Activated CD4-positive, CD25-positive, alpha-beta regulatory T cell (primary cell): Measurements from ENCODE around the gene CUL4A.

ENCODE experiments used
- DNase-seq, 4 experiments: peaks; one replicate each; lab custom pipeline; 2025; lab: John Stamatoyannopoulos, UW

The CUL4A gene

DNA sequence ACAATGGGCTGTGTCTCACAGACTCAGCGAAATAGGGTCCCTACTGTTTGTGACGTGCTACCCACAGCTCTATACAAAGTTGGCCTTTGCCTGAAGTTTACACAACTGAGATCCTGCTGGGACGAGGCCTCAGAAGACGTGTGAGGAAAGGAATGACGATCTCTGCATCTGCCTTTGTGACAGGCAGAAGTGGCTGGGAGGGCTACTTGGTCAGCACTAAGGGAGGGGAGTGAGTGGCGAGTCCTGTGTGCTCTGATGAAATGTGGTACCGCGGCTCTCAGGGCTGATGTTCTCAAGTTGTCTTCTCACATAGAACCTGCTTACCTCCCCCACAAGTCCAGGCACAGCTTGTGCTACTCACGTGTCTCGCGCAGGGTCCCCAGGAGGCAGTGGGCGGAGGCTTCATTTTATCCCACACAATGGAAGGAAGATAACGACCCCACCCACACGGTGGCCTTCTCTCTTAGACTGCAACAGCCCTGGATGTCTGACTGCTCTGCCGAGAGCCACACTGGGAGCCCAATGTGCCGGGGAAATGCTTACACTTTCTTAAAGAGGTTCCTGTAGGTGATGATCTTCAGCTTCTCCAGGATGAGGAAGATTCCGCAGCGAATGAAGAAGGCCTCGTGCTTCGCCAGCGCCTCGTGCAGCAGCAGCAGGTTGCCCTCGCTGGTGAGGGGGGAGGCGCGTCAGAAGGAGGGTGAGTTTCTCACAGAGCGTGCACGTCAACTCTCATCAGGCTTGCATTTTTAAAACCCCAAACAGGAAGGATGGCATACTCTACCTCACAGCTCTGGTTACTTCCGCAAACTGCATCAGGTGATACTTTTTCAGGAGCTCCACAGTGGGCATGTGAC lies 29.8 kb upstream of the CUL4A start:
- DNase-seq, result no peak

DNA sequence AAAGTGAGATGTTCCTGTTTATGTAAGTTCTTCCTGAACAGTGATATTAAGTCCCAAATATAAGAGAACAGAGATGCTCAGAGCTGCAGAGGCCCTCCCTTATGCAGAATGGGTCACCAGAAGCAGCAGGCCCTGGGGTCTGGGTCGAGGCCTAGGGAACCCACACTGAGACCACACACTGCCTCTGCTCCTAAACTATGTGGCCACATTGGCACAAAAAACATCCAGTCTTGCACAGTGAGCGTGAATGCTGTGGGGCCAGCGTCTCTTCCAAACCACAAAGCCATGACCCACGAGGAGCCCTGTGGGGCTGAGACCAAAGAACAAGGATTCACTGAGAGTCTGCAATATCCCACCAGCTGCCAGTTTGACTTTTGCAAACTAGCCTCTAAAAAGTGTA lies 27.4 kb upstream of the CUL4A start:
- no peak for DNase-seq

- no peak for DNase-seq
These were observed 25.8 kb upstream of the CUL4A start for GRCh38 chr13:113183450-113184129.

GRCh38 chr13:113184568-113185440 lies 24.6 kb upstream of the CUL4A start:
- no peak for DNase-seq

DNA sequence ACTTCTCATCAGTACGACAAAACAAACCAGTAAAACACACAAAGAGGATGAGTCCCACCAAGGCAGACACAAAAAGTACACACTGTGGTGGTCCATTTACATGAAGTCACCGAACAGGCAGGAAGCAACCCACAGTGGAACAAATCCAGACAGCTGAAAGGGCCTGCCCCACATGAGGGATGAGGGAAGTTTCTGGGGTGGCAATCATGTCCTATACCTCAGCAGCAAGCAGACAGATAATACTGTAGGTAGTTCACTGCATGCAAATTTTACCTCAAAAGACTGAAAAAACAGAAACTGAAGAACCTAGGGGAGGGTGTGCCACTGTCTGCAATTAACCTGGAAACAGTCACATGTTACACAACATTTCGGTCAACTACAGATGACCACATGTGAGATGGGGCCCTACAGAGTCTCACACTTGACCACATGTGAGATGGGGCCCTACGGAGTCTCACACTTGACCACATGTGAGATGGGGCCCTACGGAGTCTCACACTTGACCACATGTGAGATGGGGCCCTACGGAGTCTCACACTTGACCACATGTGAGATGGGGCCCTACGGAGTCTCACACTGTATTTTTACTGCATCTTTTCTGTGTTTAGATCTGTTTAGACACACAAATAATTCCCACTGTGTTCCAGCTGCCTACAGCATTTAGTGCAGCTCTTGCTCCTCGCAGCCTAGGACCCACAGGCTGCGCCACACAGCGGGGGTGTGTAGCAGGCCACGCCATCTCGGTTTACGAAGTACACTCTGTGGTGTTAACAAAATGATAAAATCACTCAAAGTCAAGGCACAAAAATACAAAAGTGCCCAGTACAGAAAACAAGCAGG lies 23.1 kb upstream of the CUL4A start:
- no peak for DNase-seq

GRCh38 chr13:113187263-113187669 lies 22.1 kb upstream of the CUL4A start:
- peak in 2 of 4 experiments; percentile 12 to 27 for DNase-seq

GRCh38 chr13:113187883-113188665 lies 21.3 kb upstream of the CUL4A start:
- no peak for DNase-seq

- no peak for DNase-seq
These were observed 19.2 kb upstream of the CUL4A start for GRCh38 chr13:113190181-113190580.

DNA sequence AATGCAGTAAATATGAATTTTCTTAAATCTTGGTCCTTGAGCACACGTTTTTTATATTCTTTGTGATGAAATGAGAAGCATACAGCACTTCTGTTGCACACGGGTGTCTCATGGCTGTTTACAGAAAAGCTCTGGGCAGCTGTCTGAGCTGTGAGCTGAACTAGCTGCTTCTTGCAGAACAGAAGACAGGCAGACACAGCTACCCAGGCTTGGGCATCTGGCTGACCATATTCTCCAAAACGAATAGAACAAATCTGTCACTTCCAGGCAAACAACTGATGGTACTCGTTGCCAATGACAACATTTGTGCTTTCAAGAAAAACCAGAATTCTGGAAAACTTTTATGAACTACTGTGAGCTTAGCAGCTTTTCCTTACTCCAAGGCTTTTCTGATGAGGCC lies 17.1 kb upstream of the CUL4A start:
- DNase-seq, result no peak

DNA sequence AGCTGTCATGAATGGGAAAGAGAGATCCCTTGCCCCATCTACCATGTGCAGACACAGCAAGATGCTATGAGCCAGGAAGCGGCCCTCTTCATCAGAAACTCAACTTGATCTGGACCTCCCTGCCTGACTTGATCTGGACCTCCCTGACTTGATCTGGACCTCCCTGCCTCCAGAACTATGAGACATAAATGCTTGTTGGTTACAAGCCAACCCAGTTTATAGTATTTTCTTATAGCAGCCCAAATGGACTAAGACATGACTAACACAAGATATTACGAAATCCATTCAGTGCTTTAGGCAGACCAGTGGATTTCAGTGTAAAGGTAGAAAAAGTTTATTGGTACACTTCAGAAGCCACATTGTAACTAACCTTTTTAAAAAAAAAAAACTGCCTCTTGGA lies 16.5 kb upstream of the CUL4A start:
- DNase-seq, result no peak

GRCh38 chr13:113195360-113195759 lies 14.1 kb upstream of the CUL4A start:
- no peak for DNase-seq

DNA sequence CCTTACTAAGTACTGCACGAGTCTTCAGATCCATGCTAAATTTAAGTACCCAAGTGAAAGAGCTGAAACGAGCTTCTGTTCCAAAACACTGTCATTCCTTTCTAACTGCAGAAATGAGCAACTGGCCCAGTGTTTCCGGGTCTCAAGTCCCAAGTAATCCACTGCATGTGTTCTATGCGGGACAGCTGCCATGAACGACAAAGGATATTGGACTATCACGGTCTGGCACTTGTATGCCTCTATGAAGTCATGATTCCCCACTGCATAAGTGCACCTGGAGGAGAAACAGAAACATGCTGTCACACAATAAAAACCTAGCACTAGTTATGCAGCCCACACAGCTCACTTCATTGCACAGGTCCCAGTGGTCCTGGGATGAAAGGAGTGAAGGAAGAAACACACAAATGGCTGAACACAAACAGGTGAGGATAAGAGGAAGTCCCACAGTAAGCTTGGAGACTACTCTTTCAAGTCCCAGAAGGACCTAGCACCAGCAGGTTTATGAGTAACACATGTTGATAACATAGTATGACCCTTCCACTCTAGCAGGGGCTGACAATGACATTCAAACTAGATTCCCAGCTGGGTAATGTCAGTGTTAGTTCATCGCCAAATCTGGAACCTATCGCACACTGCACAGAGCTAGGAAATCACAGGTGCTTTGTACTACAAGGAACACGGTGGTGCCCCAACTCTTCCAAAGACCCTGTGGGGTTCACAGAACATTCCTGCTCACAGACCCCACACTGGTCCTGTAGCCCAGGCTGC lies 12.3 kb upstream of the CUL4A start:
- DNase-seq, result no peak

GRCh38 chr13:113201815-113202214 lies 7.6 kb upstream of the CUL4A start:
- DNase-seq, result no peak

GRCh38 chr13:113202912-113203311 lies 6.5 kb upstream of the CUL4A start:
- DNase-seq, result no peak

DNA sequence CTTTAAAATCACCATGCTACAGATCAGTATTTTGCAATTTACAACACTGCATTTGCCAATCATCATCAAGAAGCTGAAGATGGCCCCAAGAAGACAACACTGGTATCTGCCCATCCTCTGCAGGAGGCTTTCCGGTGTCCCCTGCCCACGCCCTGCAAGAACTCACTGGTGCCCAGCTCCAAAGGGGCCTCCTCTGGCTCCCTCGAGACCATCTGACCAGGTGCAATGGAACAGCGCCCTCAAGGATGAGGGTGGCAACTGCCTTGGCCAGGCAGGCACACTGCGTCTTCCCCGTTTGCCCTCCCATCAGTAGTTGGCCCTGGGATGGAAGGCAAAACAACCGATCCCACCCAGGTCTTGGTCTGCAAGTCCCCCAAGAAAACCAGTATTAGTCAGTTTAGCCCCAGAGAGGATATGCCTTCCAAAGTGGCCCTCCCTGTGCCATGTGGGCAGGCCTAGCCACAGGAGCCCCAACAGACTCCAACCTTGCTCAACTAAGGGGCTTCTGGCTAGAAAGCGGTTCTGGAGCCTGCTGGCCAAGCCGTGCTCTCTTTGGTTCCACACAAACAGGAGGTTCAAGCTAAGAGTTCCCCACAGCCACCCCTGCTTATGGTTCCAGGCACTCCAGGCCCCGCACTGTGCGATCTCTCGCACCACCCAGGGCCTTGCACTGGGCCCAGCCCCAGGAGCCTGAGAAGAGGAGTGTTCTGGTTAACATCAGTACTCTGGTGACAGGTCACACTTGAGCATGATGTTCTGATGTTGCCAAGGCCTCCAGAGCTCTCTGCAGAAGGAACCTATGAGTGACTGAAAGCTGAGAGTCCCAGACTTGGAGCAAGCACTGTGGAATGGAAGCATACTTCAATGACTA lies 5.7 kb upstream of the CUL4A start:
- no peak for DNase-seq

DNA sequence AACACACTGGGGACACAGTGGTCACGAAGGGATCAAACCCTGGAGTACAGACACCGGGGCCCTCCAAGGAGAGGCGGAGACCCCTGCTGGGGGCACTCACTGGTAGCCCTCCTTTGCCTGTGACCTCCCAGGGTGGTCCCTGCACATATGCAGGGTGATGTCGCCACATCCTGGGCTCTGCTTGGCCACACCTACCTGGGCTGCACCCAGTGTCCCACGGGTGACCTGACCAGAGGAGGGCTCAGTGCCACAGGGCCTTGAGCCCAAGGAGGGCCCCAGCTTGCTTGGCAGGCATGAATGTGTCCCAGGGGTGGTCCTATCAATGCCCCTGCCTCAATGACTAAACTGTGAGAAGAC lies 5.1 kb upstream of the CUL4A start:
- no peak for DNase-seq

DNA sequence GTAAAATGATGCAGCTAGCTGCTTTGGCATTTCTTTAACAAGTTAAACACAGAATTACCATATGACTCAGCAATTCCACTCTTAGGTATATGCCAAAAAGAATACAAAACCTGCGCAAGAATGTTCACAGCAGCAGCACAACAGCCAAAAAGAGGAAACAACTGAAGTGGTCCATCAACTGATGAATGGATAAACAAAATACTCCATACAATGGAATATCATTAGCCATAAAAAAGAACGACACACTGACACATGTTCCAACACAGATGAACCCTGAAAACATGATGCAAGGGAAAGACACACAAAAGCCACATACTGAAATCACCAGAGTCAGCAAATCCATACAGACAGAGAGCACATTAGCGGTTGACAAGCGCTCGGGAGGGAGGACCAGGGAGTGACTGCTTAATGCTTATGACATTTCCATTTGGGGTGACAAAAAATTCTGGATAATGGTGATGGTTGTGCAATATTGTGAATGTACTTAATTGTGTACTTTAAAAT lies 3.9 kb upstream of the CUL4A start:
- no peak for DNase-seq

GRCh38 chr13:113207460-113207859 lies 2.0 kb upstream of the CUL4A start:
- DNase-seq, result no peak

GRCh38 chr13:113207890-113208420 lies 1.5 kb upstream of the CUL4A start:
- no peak for DNase-seq
